A549 (cell line): ENCODE data around the gene DOK7.

Experiments
- CBX2 ChIP-seq: fragments of 200-600 bp; sonication (generic); IDR thresholded peaks from 2 replicates; pipeline ENCODE4 v1.6.1; 2016; ENCODE audit warnings: low read depth, mild to moderate bottlenecking, borderline replicate concordance
- CEBPB ChIP-seq, 2 experiments: fragments of >200 bp in 1 of 2; sonication (Bioruptor Twin) in 1 of 2; formaldehyde crosslinking in 1 of 2; IDR thresholded peaks; 2 replicates each; pipeline ENCODE4 v1.6.1; 2012 to 2016
- ESRRA ChIP-seq: fragments of 150-350 bp; IDR thresholded peaks from 2 replicates; pipeline ENCODE4 v1.6.1; 2014; ENCODE audit warnings: mild to moderate bottlenecking, low read length, borderline replicate concordance
- HDAC2 ChIP-seq: fragments of 200-600 bp; sonication (generic); IDR thresholded peaks from 2 replicates; pipeline ENCODE4 v1.6.1; 2016
- MAZ ChIP-seq: fragments of 150-350 bp; IDR thresholded peaks from 2 replicates; pipeline ENCODE4 v1.6.1; 2014; ENCODE audit warnings: antibody characterized with exemption, low read depth, low read length, borderline replicate concordance
- NR3C1 ChIP-seq: fragments of >200 bp; sonication (Bioruptor Twin); formaldehyde crosslinking; IDR thresholded peaks from 3 replicates; pipeline ENCODE4 v1.6.1; 2017
- PHF8 ChIP-seq: fragments of 200-600 bp; sonication (generic); IDR thresholded peaks from 2 replicates; pipeline ENCODE4 v1.6.1; 2016; ENCODE audit warnings: low read depth, mild to moderate bottlenecking, antibody characterized with exemption, moderate library complexity, borderline replicate concordance
- ZFP36 ChIP-seq: fragments of 450-650 bp; IDR thresholded peaks from 2 replicates; pipeline ENCODE4 v1.6.1; 2014; ENCODE audit warnings: borderline replicate concordance; ENCODE audit not compliant: partially characterized antibody
- ZNF302 ChIP-seq: fragments of 250-450 bp; sonication (Bioruptor Pico); IDR thresholded peaks from 2 replicates; pipeline ENCODE4 v1.9.0; 2021; ENCODE audit warnings: inconsistent platforms, mild to moderate bottlenecking, moderate library complexity
- TF ChIP-seq, protein P1 (sequence below): fragments of >200 bp; sonication (Bioruptor Twin); formaldehyde crosslinking; IDR thresholded peaks from 3 replicates; pipeline ENCODE4 v1.5.1; 2016
- TF ChIP-seq, protein P2 (sequence below): fragments of 450-650 bp; IDR thresholded peaks from 2 replicates; pipeline ENCODE4 v1.6.1; 2014; ENCODE audit warnings: antibody characterized with exemption
- TF ChIP-seq, protein P3 (sequence below): IDR thresholded peaks from 2 replicates; pipeline ENCODE4 v1.6.1; 2012
- TF ChIP-seq, protein P4 (sequence below): fragments of 250-450 bp; sonication (Bioruptor Pico); IDR thresholded peaks from 2 replicates; pipeline ENCODE4 v1.5.0; 2021; ENCODE audit warnings: mild to moderate bottlenecking, moderate library complexity, borderline replicate concordance

DNA sequence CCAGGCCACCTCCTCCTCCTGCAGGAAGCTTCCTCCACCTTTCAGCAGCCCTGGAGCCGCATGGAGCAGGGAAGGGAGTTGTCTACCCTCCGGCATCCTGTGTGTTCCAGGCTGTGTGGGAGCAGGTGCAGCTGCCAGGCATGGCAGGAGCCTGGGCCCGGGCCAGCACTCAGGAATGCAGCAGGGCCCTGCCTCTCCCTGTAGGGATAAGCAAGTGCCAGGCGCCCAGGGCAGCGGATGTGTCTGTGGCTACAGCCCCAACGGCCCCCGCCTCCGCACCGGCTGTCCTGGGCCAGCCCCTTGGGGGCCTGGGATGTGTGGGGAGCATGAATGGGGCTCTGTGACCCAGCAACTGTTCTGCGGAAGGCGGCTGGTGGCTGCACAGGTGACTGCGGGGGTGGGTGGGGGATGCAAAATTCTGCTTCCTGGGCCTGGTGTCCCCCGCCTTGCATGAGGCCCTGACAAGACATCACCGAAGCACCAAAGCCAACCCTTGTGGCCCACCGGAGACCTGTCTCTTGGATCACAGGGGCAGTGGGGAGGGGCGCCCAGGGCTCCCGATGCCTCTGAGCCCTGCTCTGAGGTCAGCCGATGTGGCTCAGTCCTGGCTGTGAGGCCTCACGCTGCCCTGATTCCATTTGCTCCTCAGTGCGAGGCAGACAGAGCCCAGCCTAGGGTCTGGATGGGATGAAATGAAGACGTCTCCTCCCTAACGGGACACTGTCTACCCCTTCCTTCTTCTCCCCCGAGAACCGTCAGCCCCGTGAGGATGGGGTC, 1.4 kb upstream of the DOK7 start:
- TF ChIP-seq, protein P1, sequence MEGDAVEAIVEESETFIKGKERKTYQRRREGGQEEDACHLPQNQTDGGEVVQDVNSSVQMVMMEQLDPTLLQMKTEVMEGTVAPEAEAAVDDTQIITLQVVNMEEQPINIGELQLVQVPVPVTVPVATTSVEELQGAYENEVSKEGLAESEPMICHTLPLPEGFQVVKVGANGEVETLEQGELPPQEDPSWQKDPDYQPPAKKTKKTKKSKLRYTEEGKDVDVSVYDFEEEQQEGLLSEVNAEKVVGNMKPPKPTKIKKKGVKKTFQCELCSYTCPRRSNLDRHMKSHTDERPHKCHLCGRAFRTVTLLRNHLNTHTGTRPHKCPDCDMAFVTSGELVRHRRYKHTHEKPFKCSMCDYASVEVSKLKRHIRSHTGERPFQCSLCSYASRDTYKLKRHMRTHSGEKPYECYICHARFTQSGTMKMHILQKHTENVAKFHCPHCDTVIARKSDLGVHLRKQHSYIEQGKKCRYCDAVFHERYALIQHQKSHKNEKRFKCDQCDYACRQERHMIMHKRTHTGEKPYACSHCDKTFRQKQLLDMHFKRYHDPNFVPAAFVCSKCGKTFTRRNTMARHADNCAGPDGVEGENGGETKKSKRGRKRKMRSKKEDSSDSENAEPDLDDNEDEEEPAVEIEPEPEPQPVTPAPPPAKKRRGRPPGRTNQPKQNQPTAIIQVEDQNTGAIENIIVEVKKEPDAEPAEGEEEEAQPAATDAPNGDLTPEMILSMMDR, result no peak
- TF ChIP-seq ZFP36 (no peak), NR3C1 (no peak), CEBPB (IDR thresholded peaks at IDR 0.05) (no peak), MAZ (no peak), HDAC2 (no peak), PHF8 (no peak), ZNF302 (no peak), ESRRA (no peak), CBX2 (no peak)
- TF ChIP-seq, protein P2, sequence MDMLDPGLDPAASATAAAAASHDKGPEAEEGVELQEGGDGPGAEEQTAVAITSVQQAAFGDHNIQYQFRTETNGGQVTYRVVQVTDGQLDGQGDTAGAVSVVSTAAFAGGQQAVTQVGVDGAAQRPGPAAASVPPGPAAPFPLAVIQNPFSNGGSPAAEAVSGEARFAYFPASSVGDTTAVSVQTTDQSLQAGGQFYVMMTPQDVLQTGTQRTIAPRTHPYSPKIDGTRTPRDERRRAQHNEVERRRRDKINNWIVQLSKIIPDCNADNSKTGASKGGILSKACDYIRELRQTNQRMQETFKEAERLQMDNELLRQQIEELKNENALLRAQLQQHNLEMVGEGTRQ, result no peak
- TF ChIP-seq, protein P3, sequence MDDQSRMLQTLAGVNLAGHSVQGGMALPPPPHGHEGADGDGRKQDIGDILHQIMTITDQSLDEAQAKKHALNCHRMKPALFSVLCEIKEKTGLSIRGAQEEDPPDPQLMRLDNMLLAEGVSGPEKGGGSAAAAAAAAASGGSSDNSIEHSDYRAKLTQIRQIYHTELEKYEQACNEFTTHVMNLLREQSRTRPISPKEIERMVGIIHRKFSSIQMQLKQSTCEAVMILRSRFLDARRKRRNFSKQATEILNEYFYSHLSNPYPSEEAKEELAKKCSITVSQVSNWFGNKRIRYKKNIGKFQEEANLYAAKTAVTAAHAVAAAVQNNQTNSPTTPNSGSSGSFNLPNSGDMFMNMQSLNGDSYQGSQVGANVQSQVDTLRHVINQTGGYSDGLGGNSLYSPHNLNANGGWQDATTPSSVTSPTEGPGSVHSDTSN, result no peak
- TF ChIP-seq, protein P4, sequence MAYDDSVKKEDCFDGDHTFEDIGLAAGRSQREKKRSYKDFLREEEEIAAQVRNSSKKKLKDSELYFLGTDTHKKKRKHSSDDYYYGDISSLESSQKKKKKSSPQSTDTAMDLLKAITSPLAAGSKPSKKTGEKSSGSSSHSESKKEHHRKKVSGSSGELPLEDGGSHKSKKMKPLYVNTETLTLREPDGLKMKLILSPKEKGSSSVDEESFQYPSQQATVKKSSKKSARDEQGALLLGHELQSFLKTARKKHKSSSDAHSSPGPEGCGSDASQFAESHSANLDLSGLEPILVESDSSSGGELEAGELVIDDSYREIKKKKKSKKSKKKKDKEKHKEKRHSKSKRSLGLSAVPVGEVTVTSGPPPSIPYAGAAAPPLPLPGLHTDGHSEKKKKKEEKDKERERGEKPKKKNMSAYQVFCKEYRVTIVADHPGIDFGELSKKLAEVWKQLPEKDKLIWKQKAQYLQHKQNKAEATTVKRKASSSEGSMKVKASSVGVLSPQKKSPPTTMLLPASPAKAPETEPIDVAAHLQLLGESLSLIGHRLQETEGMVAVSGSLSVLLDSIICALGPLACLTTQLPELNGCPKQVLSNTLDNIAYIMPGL (CRISPR knock-in tag), result no peak
